ENCODE data around the gene YWHAB. TPM values are rescaled to one million over a fixed set of nuclear protein-coding genes. Genes with fewer than 3 reads are reported as not detected.

Gene YWHAB
- total RNA-seq, 4 donors from 2014 or later, result 119 to 184 (median 143) TPM

DNA sequence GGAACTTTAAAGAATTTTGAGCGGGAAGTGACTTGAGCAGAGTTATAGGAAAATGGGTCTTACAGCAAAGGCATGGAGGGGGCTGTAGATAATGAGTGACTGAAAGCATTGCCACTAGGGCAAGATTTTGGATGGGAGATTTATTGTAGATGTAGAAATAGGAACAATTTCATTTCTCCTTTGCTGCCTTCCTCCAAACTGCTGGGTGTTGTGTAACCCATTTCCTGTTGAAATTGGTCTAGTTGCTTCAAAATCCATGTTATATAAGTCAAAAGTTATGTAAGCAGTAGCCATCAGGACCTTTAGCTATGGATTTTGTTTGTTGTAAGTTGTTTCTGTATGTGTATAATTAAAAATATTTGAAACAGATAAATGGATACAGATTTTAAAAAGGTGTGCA is 11.1 kb downstream of the YWHAB start:
- no peak for TF ChIP-seq CTCF (IDR thresholded peaks at IDR 0.05; ENCODE audit: low read depth)

- no peak for TF ChIP-seq CTCF (IDR thresholded peaks at IDR 0.05; ENCODE audit: low read depth)
Measured at GRCh38 chr20:44897133-44897532, 11.6 kb downstream of the YWHAB start.

GRCh38 chr20:44900231-44900854 is 14.8 kb downstream of the YWHAB start:
- no peak for TF ChIP-seq CTCF (IDR thresholded peaks at IDR 0.05; ENCODE audit: low read depth)

DNA sequence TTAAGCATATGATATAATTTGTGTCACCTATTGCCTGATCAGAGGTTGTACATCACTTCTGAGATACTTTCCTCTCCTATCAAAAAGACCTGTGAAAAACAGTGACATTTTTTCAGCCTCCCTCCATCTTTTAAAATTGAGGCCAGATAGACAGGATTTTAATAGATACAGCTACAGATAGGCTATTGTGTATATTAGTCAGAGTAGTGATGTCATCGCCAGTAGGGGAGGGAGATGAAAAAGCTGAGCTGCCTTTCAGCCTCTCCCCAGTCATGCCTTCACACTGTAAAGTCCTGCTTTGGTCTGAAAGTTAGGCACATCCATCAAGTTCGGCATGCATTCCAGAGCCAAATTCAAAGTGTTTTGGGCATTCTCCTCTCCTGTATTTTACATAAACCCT is 16.5 kb downstream of the YWHAB start:
- TF ChIP-seq CTCF (IDR thresholded peaks at IDR 0.05; ENCODE audit: low read depth), result no peak

DNA sequence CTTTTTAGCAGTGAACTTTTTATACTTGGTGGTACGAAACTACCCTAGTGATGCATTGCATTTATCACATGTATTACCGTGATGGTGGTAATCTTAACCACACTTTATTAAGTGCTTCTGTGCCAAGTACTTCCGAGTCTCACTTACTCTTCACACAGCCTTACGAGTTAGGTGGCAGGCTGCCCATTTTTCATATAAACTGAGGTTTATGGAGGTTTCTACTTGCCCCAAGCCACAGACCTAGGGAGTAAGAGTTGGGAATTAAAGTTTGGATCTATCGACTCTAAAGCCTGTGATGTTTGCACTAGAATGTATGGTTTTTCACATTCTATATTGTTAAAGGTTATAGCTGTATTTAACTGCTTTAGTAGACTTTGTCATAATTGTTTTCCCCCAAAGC is 18.9 kb downstream of the YWHAB start:
- no peak for TF ChIP-seq CTCF (IDR thresholded peaks at IDR 0.05; ENCODE audit: low read depth)

DNA sequence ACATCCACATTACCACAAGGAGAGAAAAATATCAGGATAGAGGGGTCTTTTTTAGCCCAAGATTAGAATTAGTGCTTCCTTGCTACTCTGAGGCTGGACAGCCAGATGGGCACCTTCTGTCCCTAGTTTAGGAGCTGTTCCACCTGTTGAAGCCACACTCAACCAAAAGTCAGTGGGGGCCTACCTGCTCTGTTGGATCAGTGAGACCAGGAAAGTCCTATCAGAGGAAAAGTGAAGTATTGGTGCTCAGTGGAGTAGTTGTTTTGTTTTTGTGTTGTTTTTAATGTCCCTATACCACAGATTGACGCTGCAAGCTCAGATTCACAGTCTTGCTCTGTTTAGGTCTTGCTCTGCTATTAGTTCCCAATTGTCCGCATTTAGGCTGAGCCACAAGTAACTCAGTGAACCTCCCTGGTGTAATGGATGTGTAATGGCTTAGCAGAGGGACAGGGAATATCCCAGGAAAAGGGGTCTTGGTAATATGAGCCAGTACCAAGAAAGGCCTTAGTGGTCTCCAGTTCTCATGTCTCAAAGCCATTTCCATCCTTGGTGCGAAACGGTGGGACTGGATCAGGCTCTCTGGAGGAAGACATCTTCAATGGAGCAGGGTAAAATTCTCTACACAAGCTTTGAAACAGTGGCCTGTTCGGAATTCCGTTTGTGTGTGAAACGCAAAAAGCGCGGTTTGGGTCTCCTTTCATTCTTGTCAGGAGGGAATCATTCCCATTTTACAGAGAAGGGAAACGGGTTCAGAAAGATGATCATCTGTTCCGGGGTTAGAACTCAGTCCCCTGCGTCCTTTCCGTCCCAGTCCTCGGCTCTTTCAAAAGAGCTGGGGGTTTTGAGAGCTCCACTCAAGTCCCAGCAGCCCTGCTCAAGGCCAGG is 23.7 kb downstream of the YWHAB start:
- TF ChIP-seq CTCF (IDR thresholded peaks at IDR 0.05; ENCODE audit: low read depth), result no peak

- no peak for TF ChIP-seq CTCF (IDR thresholded peaks at IDR 0.05; ENCODE audit: low read depth)
Measured at GRCh38 chr20:44909872-44910689, 24.6 kb downstream of the YWHAB start, which contains the start of gene PABPC1L. Gene PABPC1L (plus strand): TSS chr20:44910060. CDS start chr20:44910144, 84 bp downstream.
